ENCODE results near the gene MRPL22.

DNA sequence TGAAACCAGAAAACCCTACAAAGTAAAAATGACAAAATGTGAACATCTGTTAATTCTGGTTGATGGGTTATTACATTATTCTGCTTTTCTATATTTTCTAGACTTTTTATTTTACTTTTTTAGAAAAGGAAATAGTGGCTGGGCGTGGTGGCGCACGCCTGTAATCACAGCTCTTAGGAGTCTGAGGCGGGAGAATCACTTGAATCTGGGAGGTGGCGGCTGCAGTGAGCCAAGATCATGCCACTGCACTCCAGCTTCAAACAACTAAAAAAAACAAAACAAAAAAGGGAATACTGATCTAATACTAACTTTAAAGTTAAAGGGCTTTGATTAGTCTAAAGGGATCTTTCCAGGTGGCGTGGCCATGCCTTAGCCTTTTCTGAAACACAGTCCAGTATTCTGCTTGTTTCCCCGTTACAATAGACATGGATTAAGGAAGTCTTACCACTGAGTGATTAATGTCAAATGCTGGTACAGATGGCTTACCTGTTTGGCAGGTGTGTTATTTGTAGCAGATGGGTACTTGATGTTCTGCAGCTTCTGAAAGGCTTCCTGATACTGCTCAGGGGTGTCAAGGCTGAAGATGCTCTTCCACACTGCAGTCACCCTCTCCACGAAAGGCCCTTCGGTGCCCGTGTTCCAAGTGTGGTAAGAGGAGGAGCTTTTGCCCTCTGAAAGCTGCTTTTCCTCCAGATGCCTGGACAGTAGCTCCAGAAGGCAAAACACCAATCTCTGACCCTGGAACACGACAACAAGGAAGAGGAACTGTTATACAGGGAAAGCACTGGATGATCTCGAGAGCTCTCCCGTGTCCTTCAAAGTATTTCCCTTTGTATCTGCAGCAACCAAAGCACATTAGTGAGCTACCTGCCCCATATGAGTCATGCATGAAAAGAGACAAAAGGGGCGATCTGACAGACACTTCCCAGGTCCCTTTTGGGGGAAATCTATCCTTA, 45.0 kb upstream of the MRPL22 start:
- TF ChIP-seq, protein P1, sequence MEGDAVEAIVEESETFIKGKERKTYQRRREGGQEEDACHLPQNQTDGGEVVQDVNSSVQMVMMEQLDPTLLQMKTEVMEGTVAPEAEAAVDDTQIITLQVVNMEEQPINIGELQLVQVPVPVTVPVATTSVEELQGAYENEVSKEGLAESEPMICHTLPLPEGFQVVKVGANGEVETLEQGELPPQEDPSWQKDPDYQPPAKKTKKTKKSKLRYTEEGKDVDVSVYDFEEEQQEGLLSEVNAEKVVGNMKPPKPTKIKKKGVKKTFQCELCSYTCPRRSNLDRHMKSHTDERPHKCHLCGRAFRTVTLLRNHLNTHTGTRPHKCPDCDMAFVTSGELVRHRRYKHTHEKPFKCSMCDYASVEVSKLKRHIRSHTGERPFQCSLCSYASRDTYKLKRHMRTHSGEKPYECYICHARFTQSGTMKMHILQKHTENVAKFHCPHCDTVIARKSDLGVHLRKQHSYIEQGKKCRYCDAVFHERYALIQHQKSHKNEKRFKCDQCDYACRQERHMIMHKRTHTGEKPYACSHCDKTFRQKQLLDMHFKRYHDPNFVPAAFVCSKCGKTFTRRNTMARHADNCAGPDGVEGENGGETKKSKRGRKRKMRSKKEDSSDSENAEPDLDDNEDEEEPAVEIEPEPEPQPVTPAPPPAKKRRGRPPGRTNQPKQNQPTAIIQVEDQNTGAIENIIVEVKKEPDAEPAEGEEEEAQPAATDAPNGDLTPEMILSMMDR (IDR thresholded peaks at IDR 0.05) = no peak
- no peak for TF ChIP-seq POLR2A (IDR thresholded peaks at IDR 0.05)
